ENCODE data around the gene ROBO4. TPM values are rescaled to one million over a fixed set of nuclear protein-coding genes. Genes with fewer than 3 reads are reported as not detected.

The ROBO4 gene
- total and polyA plus RNA-seq, 10 donors, result 6.7 to 246 (median 144) TPM

- H3K9me3 ChIP-seq, result no peaks in the 10 kb centered on the region
- WGBS, 5 donors, result 31 to 54% (median 41%) methylated on average over 4 of the region's 4 CpGs
- intact Hi-C loops (cut with DNase I; ENCODE audit: low total_unique reads), result no loop called here
- H3K27me3 ChIP-seq (replicated peaks in 1 of 7), result no peaks in the 10 kb centered on the region
- no peak overlapping the region for H3K4me3 ChIP-seq
- no peaks in the 10 kb centered on the region for H3K36me3 ChIP-seq
- TF ChIP-seq POLR2AphosphoS5 (IDR thresholded peaks at IDR 0.05) (no peak), CTCF (IDR thresholded peaks at IDR 0.05 in 8 of 11, conservative IDR thresholded peaks at IDR 0.05 in 3 of 11) (no peak), POLR2A (IDR thresholded peaks at IDR 0.05) (no peak)
- no peak for DNase-seq
- H3K27ac ChIP-seq, result peak overlapping the region in 1 of 8 donors; percentile 27
- peaks cover 0 to 6% (median 0%) of the 10 kb centered on the region in 6 donors for H3K4me1 ChIP-seq
Observed at GRCh38 chr11:124928942-124929665, 31.4 kb upstream of the ROBO4 start.

- H3K36me3 ChIP-seq, result no peaks in the 10 kb centered on the region
- intact Hi-C loops (cut with DNase I; ENCODE audit: low total_unique reads), result no loop called here
- H3K27me3 ChIP-seq (replicated peaks in 1 of 7), result peaks cover 0 to 16% (median 7%) of the 10 kb centered on the region in 7 donors
- no peak overlapping the region for H3K4me3 ChIP-seq
- no peaks in the 10 kb centered on the region for H3K9me3 ChIP-seq
- H3K27ac ChIP-seq, result no peak overlapping the region
- DNase-seq, result no peak
- TF ChIP-seq POLR2A (IDR thresholded peaks at IDR 0.05) (no peak), CTCF (IDR thresholded peaks at IDR 0.05 in 8 of 11, conservative IDR thresholded peaks at IDR 0.05 in 3 of 11) (no peak), POLR2AphosphoS5 (IDR thresholded peaks at IDR 0.05) (no peak)
- H3K4me1 ChIP-seq, result peaks cover 0 to 16% (median 10%) of the 10 kb centered on the region in 6 donors
Observed at GRCh38 chr11:124923296-124923695, 25.6 kb upstream of the ROBO4 start.

- DNase-seq, result no peak
- intact Hi-C loops (cut with DNase I; ENCODE audit: low total_unique reads), result no loop called here
- H3K27ac ChIP-seq, result no peak overlapping the region
- H3K36me3 ChIP-seq, result no peaks in the 10 kb centered on the region
- TF ChIP-seq CTCF (IDR thresholded peaks at IDR 0.05 in 8 of 11, conservative IDR thresholded peaks at IDR 0.05 in 3 of 11) (no peak), POLR2A (IDR thresholded peaks at IDR 0.05) (no peak), POLR2AphosphoS5 (IDR thresholded peaks at IDR 0.05) (no peak)
- H3K9me3 ChIP-seq, result no peaks in the 10 kb centered on the region
- peaks cover 0 to 16% (median 7%) of the 10 kb centered on the region in 7 donors for H3K27me3 ChIP-seq (replicated peaks in 1 of 7)
- H3K4me3 ChIP-seq, result no peak overlapping the region
- 73 to 91% (median 87%) methylated on average over 4 of the region's 4 CpGs for WGBS, 5 donors
- peaks cover 0 to 16% (median 10%) of the 10 kb centered on the region in 6 donors for H3K4me1 ChIP-seq
Observed at GRCh38 chr11:124922831-124923230, 25.2 kb upstream of the ROBO4 start.

GRCh38 chr11:124920870-124921609 is 23.4 kb upstream of the ROBO4 start:
- DNase-seq, result peak; percentile 88
- WGBS, 5 donors, result 8 to 15% (median 11%) methylated on average over 57 to 82 of the region's 82 CpGs
- H3K4me3 ChIP-seq, result peak overlapping the region; percentile 20 to 72 (median 38)
- intact Hi-C loops (cut with DNase I; ENCODE audit: low total_unique reads), result no loop called here
- no peaks in the 10 kb centered on the region for H3K9me3 ChIP-seq
- H3K4me1 ChIP-seq, result peaks cover 0 to 16% (median 10%) of the 10 kb centered on the region in 6 donors
- TF ChIP-seq POLR2AphosphoS5 (IDR thresholded peaks at IDR 0.05) (peak; percentile 29 to 79 (median 74)), POLR2A (IDR thresholded peaks at IDR 0.05) (no peak), CTCF (IDR thresholded peaks at IDR 0.05 in 8 of 11, conservative IDR thresholded peaks at IDR 0.05 in 3 of 11) (peak in 1 of 11 experiments; percentile 7)
- peak overlapping the region; percentile 20 to 83 (median 80) for H3K27ac ChIP-seq
- H3K27me3 ChIP-seq (replicated peaks in 1 of 7), result peaks cover 0 to 16% (median 7%) of the 10 kb centered on the region in 7 donors
- H3K36me3 ChIP-seq, result no peaks in the 10 kb centered on the region

Measured in spleen (tissue), 11 donors.